Iris pigment epithelial cell (primary cell): ENCODE data around the gene P3R3URF.
A peak's percentile ranks its signal among the peaks of the same experiment; 100 is the strongest.

Experiments
- DNase-seq: peaks from one replicate; pipeline ENCODE4 v3.0.0-alpha.2; 2011; ENCODE audit warnings: low read depth

Gene P3R3URF

GRCh38 chr1:46193984-46194570 is 17.8 kb upstream of the P3R3URF start:
- no peak for DNase-seq

DNA sequence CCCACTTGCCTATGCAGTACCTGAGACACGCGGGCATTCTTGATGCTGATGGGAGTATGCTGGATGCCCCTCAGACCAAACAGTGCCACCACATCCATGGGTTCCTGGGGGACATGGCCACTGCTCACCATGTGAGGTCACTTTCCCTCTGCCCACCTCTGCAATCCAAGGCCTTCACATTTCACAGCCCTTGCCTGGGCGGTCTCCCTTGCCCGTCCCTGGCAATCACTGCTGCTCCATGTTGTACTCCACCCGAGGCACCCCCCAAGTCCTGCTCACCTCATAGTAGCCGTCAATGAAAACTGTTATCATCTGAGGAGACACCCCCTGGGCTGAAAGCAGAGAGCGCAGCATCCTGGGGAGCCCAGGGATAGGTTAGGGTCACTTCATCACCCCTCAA is 17.0 kb upstream of the P3R3URF start:
- DNase-seq: no peak

DNA sequence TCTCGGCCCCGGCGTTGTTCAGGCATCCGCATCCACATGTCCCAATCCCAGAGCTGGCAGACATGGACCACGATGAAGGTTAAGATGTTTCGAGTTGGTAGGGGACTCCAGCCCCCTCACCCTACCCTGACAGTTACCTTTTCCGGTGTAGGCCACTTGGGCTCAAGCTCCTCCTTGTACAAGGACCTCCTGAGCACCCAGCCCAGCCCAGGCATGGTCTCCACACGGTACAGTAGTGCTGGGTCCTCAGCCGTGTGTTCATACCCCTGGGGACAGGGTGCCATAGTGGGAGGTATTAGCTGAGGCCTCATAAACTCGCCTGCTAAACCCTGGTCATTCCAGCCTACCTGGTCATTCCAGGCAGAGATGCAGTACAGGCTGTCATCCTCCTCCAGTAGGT is 15.9 kb upstream of the P3R3URF start:
- no peak for DNase-seq

GRCh38 chr1:46191033-46191701 is 14.9 kb upstream of the P3R3URF start:
- DNase-seq: no peak

DNA sequence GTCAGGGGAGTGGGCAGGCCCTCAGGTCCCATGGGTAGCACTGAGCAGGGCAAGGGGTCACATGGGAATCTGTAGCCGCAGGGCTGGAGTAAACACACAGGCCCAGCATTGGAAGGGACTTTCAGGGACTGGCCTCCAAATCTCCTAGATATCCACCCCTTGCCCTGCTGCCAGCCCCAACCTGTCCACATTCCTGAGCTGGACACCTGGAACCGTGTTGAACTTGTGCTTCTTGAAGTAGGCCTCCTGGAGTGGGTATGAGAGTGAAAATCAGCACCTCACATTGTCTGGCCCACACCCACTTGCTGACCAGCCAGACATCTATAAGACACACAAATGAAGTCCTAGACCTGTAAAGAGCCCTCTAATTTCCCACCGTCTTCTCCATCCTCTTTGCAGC is 14.3 kb upstream of the P3R3URF start:
- DNase-seq: no peak

GRCh38 chr1:46188295-46189030 is 12.2 kb upstream of the P3R3URF start:
- DNase-seq: no peak

DNA sequence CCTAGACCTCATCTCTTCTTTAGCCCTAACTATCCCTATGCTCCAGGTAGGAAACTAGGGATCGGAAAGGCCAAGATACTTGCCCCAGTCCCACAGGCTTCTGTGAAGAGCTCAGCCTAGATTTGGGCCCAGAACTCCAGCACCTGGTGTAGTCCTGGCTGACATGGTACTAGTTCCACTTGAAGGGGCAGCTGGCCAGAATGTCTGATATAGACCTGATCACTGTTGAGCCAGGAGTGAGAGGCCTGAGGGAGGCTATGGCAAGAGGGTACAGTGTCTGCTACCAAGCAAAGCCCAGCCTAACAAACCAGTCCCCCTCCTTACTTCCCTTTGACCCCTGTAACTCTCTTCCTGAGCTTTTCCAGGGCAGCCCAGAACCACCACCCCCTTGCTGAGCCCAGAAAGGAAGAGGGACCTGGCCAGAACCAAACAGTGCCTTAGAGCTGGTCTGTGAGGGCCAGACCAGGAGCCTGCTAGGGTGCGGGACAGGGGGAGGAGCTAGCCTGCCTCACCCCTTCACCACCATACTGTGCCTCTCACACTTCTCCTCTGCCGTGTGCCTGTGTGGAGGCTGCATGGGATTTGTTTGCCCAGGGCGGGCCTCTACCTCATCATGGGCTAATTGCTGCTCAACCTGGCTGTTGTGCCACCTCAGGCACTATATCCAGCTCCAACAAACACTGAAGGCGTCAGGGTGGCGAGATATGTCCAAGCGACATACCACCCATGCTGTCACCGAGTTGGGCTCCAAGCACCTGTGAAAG is 11.0 kb upstream of the P3R3URF start:
- no peak for DNase-seq

- no peak for DNase-seq
Measured at GRCh38 chr1:46186076-46186475, 9.8 kb upstream of the P3R3URF start.

DNA sequence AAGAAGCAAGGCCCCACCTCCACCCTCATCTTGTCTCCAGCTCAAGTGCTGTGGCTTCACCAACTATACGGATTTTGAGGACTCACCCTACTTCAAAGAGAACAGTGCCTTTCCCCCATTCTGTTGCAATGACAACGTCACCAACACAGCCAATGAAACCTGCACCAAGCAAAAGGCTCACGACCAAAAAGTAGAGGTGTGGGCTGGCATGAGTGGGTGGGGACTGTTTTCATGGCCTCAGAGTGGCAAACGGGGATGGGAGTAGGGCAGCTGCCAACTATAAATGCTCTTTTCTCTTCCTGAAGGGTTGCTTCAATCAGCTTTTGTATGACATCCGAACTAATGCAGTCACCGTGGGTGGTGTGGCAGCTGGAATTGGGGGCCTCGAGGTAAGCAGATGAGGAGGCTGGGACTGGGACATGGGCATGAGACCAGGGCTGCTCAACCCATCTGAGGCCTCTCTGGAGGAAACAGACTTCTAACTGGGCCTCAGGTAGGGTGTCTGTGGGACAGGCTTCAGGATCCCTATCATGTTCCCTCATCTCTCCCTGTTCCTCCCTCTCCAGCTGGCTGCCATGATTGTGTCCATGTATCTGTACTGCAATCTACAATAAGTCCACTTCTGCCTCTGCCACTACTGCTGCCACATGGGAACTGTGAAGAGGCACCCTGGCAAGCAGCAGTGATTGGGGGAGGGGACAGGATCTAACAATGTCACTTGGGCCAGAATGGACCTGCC is 8.8 kb upstream of the P3R3URF start:
- DNase-seq: no peak

- no peak for DNase-seq
Measured at GRCh38 chr1:46183926-46184557, 7.8 kb upstream of the P3R3URF start.

- peak; percentile 92 for DNase-seq
Measured at GRCh38 chr1:46183079-46183847, 7.0 kb upstream of the P3R3URF start.

- peak; percentile 75 for DNase-seq
Measured at GRCh38 chr1:46181343-46182260, 5.3 kb upstream of the P3R3URF start.

DNA sequence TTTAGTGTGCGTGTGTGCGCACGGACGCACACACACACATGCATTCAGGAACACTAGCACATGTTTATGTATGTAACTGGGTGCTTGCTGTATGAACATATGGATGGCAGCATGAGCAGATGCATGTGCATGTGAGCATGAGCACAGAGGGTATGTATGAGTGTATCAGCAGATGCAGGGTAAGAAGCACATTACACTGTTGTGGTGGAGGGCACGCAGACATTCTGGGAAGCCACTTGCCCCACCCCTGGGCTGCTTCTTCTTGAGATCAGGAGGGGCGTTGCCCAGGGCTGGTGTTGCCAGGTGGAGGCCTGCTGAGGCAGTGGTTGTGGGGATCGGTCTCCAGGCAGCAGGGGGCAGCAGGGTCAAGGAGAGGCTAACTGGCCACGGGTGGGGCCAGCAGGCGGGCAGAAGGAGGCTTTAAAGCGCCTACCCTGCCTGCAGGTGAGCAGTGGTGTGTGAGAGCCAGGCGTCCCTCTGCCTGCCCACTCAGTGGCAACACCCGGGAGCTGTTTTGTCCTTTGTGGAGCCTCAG is 3.9 kb upstream of the P3R3URF start:
- DNase-seq: no peak

- peak; percentile 83 for DNase-seq
Measured at GRCh38 chr1:46179138-46180081, 3.1 kb upstream of the P3R3URF start.

- DNase-seq: no peak
Measured at GRCh38 chr1:46175243-46175642, 1.0 kb downstream of the P3R3URF start.

- peak; percentile 23 for DNase-seq
Measured at GRCh38 chr1:46174448-46175231, 1.6 kb downstream of the P3R3URF start, which contains the start of gene TSPAN1. Gene TSPAN1, plus strand, starts transcription at chr1:46175087. Its CDS starts 6,021 bp downstream, at chr1:46181108.

DNA sequence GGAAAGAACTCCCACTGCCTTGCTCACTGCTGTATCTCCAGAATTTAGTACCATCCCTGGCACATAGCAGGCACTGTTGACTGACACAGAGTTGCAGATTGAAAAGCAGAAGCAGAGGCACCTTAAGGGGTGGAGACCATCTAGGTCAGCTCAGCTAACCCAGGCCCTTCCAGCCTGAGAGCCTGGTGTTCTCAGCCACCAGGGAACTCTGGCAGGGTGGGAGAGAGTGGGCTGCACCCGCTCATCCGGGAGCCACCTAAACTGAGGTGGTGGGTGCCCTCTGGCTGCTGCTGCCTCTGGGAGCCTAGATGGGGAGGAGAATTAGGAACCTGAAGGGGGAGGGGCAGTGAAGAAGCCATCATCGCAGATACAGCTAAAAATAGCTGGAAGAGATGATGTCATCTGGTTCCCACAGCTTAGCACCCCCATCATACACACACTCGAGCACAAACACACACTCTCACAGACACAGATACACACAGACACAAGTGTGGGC is 2.9 kb downstream of the P3R3URF start:
- DNase-seq: peak; percentile 41
